ENCODE results near the gene ARVCF. TPM values are rescaled to one million over a fixed set of nuclear protein-coding genes. Genes with fewer than 3 reads are reported as not detected.

Gene ARVCF
- total and polyA plus RNA-seq, 2 donors (not counting 1 experiment from before 2014, with no cell fraction given), result 2.2 to 6.7 TPM

GRCh38 chr22:20064140-20064480, 47.5 kb upstream of the ARVCF start:
- no peak for ATAC-seq (ENCODE audit: low read depth)
- H3K27ac Mint-ChIP-seq, result no peak overlapping the region
- WGBS (ENCODE audit: insufficient coverage), result 100% methylated on average over 3 of the region's 3 CpGs

More at GRCh38 chr22:20064140-20064480, 47.5 kb upstream of the ARVCF start:
- Histone ChIP-seq H3K4me1 (ENCODE audit: control insufficient read depth in 2 of 2, insufficient read depth in 2 of 2, low read length in 2 of 2) (no peaks in the 10 kb centered on the region), H3K9me3 (ENCODE audit: control extremely low read depth in 1 of 3, control insufficient read depth in 2 of 3, insufficient read depth in 1 of 3, low read length in 2 of 3) (no peaks in the 10 kb centered on the region), H3K36me3 (replicated peaks in 1 of 2; ENCODE audit: control extremely low read depth in 1 of 2, control insufficient read depth in 1 of 2, extremely low read depth in 1 of 2, insufficient read depth in 2 of 2, low read length in 1 of 2) (peaks cover 0 to 33% of the 10 kb centered on the region in 2 experiments), H3K79me2 (ENCODE audit: control insufficient read depth, insufficient read depth, low read length) (no peaks in the 10 kb centered on the region), H3K27me3 (replicated peaks in 1 of 4; ENCODE audit: control extremely low read depth in 1 of 4, control insufficient read depth in 3 of 4, insufficient read depth in 4 of 4, low read length in 3 of 4) (no peaks in the 10 kb centered on the region), H4K20me1 (ENCODE audit: control insufficient read depth, insufficient read depth, low read length, poor library complexity, severe bottlenecking) (peaks cover 9% of the 10 kb centered on the region), H3K27ac (ENCODE audit: low read length in 2 of 2) (no peak overlapping the region), H3K9ac (ENCODE audit: low read length) (no peak overlapping the region), H3K4me3 (ENCODE audit: control extremely low read depth in 1 of 5, extremely low read depth in 1 of 5, insufficient read depth in 1 of 5, low read depth in 2 of 5, low read length in 4 of 5) (no peak overlapping the region), H3K4me2 (replicated peaks; ENCODE audit: low read depth, low read length, poor library complexity, severe bottlenecking) (no peak overlapping the region), H2AFZ (ENCODE audit: insufficient read depth, low read depth, low read length, poor library complexity, severe bottlenecking) (no peak overlapping the region)
- ChIA-PET CTCF (no interaction called here), POLR2A (no interaction called here)
- no peak overlapping the region for H3K4me3 Mint-ChIP-seq
- intact Hi-C loops (cut with micrococcal nuclease), result no loop called here
- no peaks in the 10 kb centered on the region for H3K9me3 Mint-ChIP-seq (ENCODE audit: insufficient read depth)
- no peak for DNase-seq
- H3K27me3 Mint-ChIP-seq, result no peaks in the 10 kb centered on the region
- TF ChIP-seq EZH2 (IDR thresholded peaks at IDR 0.05; ENCODE audit: borderline replicate concordance, insufficient read depth, low read depth, low read length, poor library complexity, severe bottlenecking), result no peak
- TF ChIP-seq CTCF (IDR thresholded peaks at IDR 0.05), result no peak
- H3K4me1 Mint-ChIP-seq, result no peaks in the 10 kb centered on the region

All from B cell (primary cell).